Measurements from ENCODE around the gene GNG4. TPM values are rescaled to one million over a fixed set of nuclear protein-coding genes. Genes with fewer than 3 reads are reported as not detected.

GNG4 gene
- total and polyA plus RNA-seq, 2 donors (not counting 3 experiments of a cell fraction or from before 2014, with no cell fraction given), result 0.10 TPM; not detected in 1

DNA sequence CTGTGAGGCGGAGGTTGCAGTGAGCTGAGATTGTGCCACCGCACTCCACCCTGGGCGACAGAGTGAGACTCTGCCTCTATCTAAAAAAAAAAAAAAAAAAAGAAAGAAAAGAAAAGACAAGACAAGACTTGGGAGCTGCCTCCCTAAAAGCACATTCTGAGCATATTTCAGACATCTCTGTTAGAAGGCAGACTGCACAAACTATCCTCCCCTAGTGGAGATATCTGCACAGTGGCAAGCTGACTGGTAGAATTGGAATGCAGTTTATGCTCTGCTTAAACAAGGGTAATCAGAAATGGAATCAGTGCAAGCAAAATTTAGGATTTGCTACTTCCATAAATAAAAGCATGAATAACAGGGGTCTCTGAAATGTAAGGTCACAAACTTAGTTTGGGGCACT, 31.8 kb downstream of the GNG4 start:
- H3K9ac ChIP-seq (replicated peaks; ENCODE audit: extremely low read depth, insufficient read depth, low read length), result no peak overlapping the region
- CTCF ChIA-PET, result interaction anchor here (1.3 kb wide), 1 partner anchor 17 kb away, joined by 7 read pairs; no protein-coding TSS in a partner anchor
- no TSS peak for BruUV-seq (replicated peaks)
- H3K4me2 ChIP-seq (ENCODE audit: insufficient read depth, low read length), result no peak overlapping the region
- no peaks in the 10 kb centered on the region for H4K20me1 ChIP-seq (replicated peaks; ENCODE audit: control insufficient read depth, extremely low read depth, insufficient read depth, low read length)
- H3K9me1 ChIP-seq (replicated peaks; ENCODE audit: control insufficient read depth, extremely low read depth, insufficient read depth, low read length), result no peaks in the 10 kb centered on the region
- dilution Hi-C loops (cut with MboI; ENCODE audit: extremely low pct_ligation_motif_present, low sequenced_read_pairs), result no loop called here
- no peak overlapping the region for H3K27ac ChIP-seq (ENCODE audit: insufficient read depth, low read depth, low read length)
- no peaks in the 10 kb centered on the region for H3K9me3 ChIP-seq (replicated peaks; ENCODE audit: control insufficient read depth, insufficient read depth, low read length)
- TF ChIP-seq POLR2A (IDR thresholded peaks at IDR 0.05; ENCODE audit: low read depth, low read length), result no peak
- TF ChIP-seq EZH2 (IDR thresholded peaks at IDR 0.05; ENCODE audit: borderline replicate concordance, low read depth, low read length, severe bottlenecking), result no peak
- TF ChIP-seq, protein P1, sequence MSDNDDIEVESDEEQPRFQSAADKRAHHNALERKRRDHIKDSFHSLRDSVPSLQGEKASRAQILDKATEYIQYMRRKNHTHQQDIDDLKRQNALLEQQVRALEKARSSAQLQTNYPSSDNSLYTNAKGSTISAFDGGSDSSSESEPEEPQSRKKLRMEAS (IDR thresholded peaks at IDR 0.05; ENCODE audit: insufficient read depth, insufficient read length), result no peak
- no peak for TF ChIP-seq JUN (IDR thresholded peaks at IDR 0.05; ENCODE audit: borderline replicate concordance, insufficient read depth, insufficient read length, low read depth)
- TF ChIP-seq GATA2 (IDR thresholded peaks at IDR 0.05; ENCODE audit: insufficient read depth, insufficient read length, low read depth, low read length), result no peak
- TF ChIP-seq, protein P2, sequence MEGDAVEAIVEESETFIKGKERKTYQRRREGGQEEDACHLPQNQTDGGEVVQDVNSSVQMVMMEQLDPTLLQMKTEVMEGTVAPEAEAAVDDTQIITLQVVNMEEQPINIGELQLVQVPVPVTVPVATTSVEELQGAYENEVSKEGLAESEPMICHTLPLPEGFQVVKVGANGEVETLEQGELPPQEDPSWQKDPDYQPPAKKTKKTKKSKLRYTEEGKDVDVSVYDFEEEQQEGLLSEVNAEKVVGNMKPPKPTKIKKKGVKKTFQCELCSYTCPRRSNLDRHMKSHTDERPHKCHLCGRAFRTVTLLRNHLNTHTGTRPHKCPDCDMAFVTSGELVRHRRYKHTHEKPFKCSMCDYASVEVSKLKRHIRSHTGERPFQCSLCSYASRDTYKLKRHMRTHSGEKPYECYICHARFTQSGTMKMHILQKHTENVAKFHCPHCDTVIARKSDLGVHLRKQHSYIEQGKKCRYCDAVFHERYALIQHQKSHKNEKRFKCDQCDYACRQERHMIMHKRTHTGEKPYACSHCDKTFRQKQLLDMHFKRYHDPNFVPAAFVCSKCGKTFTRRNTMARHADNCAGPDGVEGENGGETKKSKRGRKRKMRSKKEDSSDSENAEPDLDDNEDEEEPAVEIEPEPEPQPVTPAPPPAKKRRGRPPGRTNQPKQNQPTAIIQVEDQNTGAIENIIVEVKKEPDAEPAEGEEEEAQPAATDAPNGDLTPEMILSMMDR (IDR thresholded peaks at IDR 0.05; ENCODE audit: extremely low read depth in 1 of 2, insufficient read depth in 1 of 2, low read depth in 1 of 2, low read length in 2 of 2), result no peak
- no peak for TF ChIP-seq POLR2AphosphoS5 (IDR thresholded peaks at IDR 0.05; ENCODE audit: insufficient read depth, low read depth, low read length)
- no peak for TF ChIP-seq FOS (IDR thresholded peaks at IDR 0.05; ENCODE audit: borderline replicate concordance, insufficient read depth, low read length)
- TF ChIP-seq MYC (IDR thresholded peaks at IDR 0.05; ENCODE audit: low read depth, low read length), result no peak
- FAIRE-seq (no peak), DNase-seq (ENCODE audit: low read depth, low spot score) (no peak)
- no peaks in the 10 kb centered on the region for H3K36me3 ChIP-seq (ENCODE audit: control insufficient read depth in 2 of 2, extremely low read depth in 1 of 2, insufficient read depth in 2 of 2, low read length in 2 of 2)
- intact Hi-C loops (cut with micrococcal nuclease), result no loop called here
- POLR2A ChIA-PET, result no interaction called here
- H3K4me3 ChIP-seq (replicated peaks in 1 of 3; ENCODE audit: insufficient read depth in 1 of 3, low read depth in 1 of 3, low read length in 3 of 3), result no peak overlapping the region
- no peaks in the 10 kb centered on the region for H3K79me2 ChIP-seq (ENCODE audit: control insufficient read depth, insufficient read depth, low read length)
- H3K4me1 ChIP-seq (ENCODE audit: control insufficient read depth, extremely low read depth, insufficient read depth, low read length), result no peaks in the 10 kb centered on the region
- peaks cover 0 to 2% of the 10 kb centered on the region in 2 experiments for H3K27me3 ChIP-seq (ENCODE audit: control insufficient read depth in 2 of 2, insufficient read depth in 2 of 2, low read length in 2 of 2)
- no peak overlapping the region for H2AFZ ChIP-seq (ENCODE audit: low read depth, low read length)

All from endothelial cell of umbilical vein (primary cell).